CD4-positive, alpha-beta T cell (primary cell): ENCODE data around the gene FAM81B. TPM values are rescaled to one million over a fixed set of nuclear protein-coding genes. Genes with fewer than 3 reads are reported as not detected.

Source experiments
- ATAC-seq: fragments of 200-7000 bp; cut with Tn5 transposase; one replicate; pipeline ENCODE4 v1.10.0; 2022; ENCODE audit warnings: mild to moderate bottlenecking; ENCODE audit not compliant: poor library complexity
- CTCF ChIA-PET: fragments of 350-600 bp; sonication (Branson Sonifier 250); formaldehyde crosslinking; loops from one replicate; lab custom pipeline; 2021; ENCODE audit warnings: antibody characterized with exemption, inconsistent platforms; lab: Charles Lee
- POLR2A ChIA-PET: fragments of 350-600 bp; sonication (Branson Sonifier 250); formaldehyde crosslinking; loops from one replicate; lab custom pipeline; 2021; ENCODE audit warnings: antibody characterized with exemption, inconsistent platforms; lab: Charles Lee
- DNase-seq, 14 experiments: peaks; one replicate each; pipeline ENCODE4 v3.0.0-alpha.2; 2013 to 2020; ENCODE audit warnings: mixed read lengths in 2 of 14
- H3K27ac ChIP-seq, 2 donors: one replicate each; pipeline versions ENCODE4 v1.5.1 to v1.7.0; 2013; ENCODE audit warnings: low read length in 2 of 2, low read depth in 1 of 2, mild to moderate bottlenecking in 1 of 2
- H3K27me3 ChIP-seq, 2 experiments: 1 replicate in 1 of 2; 2 replicates in 1 of 2; pipeline versions ENCODE4 v1.6.1 to v1.7.0; 2013; ENCODE audit warnings: low read length in 2 of 2, control low read depth in 1 of 2, mild to moderate bottlenecking in 1 of 2, moderate library complexity in 1 of 2; ENCODE audit not compliant: insufficient read depth in 2 of 2, control insufficient read depth in 1 of 2
- H3K36me3 ChIP-seq: one replicate; pipeline ENCODE4 v1.6.1; 2013; ENCODE audit warnings: low read length, control low read depth; ENCODE audit not compliant: insufficient read depth
- H3K4me1 ChIP-seq: one replicate; pipeline ENCODE4 v1.6.1; 2013; ENCODE audit warnings: low read length, control low read depth; ENCODE audit not compliant: insufficient read depth
- H3K4me3 ChIP-seq: one replicate; pipeline ENCODE4 v1.5.1; 2013; ENCODE audit warnings: mild to moderate bottlenecking, low read length, moderate library complexity
- H3K9me3 ChIP-seq, 2 experiments: 1 replicate in 1 of 2; 2 replicates in 1 of 2; pipeline versions ENCODE4 v1.6.1 to v1.7.0; 2013; ENCODE audit warnings: low read length in 2 of 2, mild to moderate bottlenecking in 2 of 2, control low read depth in 1 of 2, moderate library complexity in 1 of 2; ENCODE audit not compliant: control insufficient read depth in 1 of 2, insufficient read depth in 1 of 2
- H3K27ac Mint-ChIP-seq: one replicate; pipeline ENCODE4 v1.8.0; 2020; ENCODE audit warnings: mixed read lengths
- H3K27me3 Mint-ChIP-seq: one replicate; pipeline ENCODE4 v1.8.0; 2021; ENCODE audit warnings: mixed read lengths
- H3K36me3 Mint-ChIP-seq: one replicate; pipeline ENCODE4 v1.8.0; 2021; ENCODE audit warnings: low read depth, mixed read lengths
- H3K4me1 Mint-ChIP-seq: one replicate; pipeline ENCODE4 v1.8.0; 2021; ENCODE audit warnings: low read depth, mixed read lengths
- H3K4me3 Mint-ChIP-seq: one replicate; pipeline ENCODE4 v1.8.0; 2020; ENCODE audit warnings: mild to moderate bottlenecking, mixed read lengths
- H3K9me3 Mint-ChIP-seq: one replicate; pipeline ENCODE4 v1.8.0; 2020; ENCODE audit warnings: mixed read lengths
- intact Hi-C, 2 experiments: fragments of 100-400 bp; cut with DNase I in 1 of 2; cut with micrococcal nuclease in 1 of 2; formaldehyde crosslinking; loops; one replicate each; pipeline versions ENCODE4 v1.15.1 to v1.9.0; 2023 to 2025; cut with DNase I, micrococcal nuclease
- total RNA-seq, 174 experiments: library from RNA in 2 of 174; stranded (reverse) in 2 of 174; gene quantifications; one replicate each; pipeline ENCODE4 v1.2.3 and lab custom pipeline; 2021 to 2026
- TF ChIP-seq, protein P1 (sequence below): fragments of 200-600 bp; IDR thresholded peaks from one replicate; pipeline ENCODE4 v1.8.0; 2022; ENCODE audit warnings: antibody characterized with exemption, mild to moderate bottlenecking

FAM81B gene
- total RNA-seq, 2 experiments from 2014 or later = not detected

GRCh38 chr5:95460665-95461064 is 69.5 kb downstream of the FAM81B start:
- Mint-ChIP-seq H3K4me3 (no peak overlapping the region), H3K27me3 (no peaks in the 10 kb centered on the region), H3K36me3 (peaks cover 50% of the 10 kb centered on the region), H3K4me1 (no peaks in the 10 kb centered on the region), H3K9me3 (peaks cover 2% of the 10 kb centered on the region), H3K27ac (no peak overlapping the region)
- peaks cover 34% of the 10 kb centered on the region for H3K36me3 ChIP-seq
- H3K4me3 ChIP-seq = no peak overlapping the region
- ATAC-seq = no peak
- DNase-seq = no peak
- H3K27ac ChIP-seq = no peak overlapping the region
- H3K9me3 ChIP-seq = no peaks in the 10 kb centered on the region
- POLR2A ChIA-PET = no interaction called here
- intact Hi-C loops = no loop called here
- CTCF ChIA-PET = no interaction called here
- H3K4me1 ChIP-seq = no peaks in the 10 kb centered on the region
- TF ChIP-seq, protein P1, sequence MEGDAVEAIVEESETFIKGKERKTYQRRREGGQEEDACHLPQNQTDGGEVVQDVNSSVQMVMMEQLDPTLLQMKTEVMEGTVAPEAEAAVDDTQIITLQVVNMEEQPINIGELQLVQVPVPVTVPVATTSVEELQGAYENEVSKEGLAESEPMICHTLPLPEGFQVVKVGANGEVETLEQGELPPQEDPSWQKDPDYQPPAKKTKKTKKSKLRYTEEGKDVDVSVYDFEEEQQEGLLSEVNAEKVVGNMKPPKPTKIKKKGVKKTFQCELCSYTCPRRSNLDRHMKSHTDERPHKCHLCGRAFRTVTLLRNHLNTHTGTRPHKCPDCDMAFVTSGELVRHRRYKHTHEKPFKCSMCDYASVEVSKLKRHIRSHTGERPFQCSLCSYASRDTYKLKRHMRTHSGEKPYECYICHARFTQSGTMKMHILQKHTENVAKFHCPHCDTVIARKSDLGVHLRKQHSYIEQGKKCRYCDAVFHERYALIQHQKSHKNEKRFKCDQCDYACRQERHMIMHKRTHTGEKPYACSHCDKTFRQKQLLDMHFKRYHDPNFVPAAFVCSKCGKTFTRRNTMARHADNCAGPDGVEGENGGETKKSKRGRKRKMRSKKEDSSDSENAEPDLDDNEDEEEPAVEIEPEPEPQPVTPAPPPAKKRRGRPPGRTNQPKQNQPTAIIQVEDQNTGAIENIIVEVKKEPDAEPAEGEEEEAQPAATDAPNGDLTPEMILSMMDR = no peak
- no peaks in the 10 kb centered on the region for H3K27me3 ChIP-seq

GRCh38 chr5:95471487-95471886 is 80.3 kb downstream of the FAM81B start:
- no peak overlapping the region for H3K27ac Mint-ChIP-seq

DNA sequence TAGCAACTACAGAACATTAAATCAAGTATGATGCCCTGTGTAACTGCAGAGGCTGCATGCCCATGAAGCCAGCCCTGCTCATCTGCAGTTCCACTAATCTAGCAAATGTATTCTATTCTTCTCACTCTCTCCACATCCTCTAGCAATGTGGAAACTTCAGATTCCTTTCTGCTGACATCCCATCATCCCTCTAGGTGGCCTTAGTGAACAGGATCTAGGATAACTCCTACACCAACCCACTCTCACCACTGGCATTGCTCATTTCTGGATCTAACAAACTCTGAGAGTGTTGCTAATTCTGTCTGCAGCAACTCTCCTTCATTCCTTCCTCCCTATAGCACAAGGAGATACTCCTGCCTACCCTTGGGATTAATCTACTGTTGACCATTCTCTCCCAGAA is 80.8 kb downstream of the FAM81B start:
- H3K27me3 Mint-ChIP-seq = no peaks in the 10 kb centered on the region
- TF ChIP-seq, protein P1 = no peak
- H3K9me3 Mint-ChIP-seq = no peaks in the 10 kb centered on the region
- ATAC-seq (no peak), DNase-seq (no peak)
- H3K27me3 ChIP-seq = no peaks in the 10 kb centered on the region
- no peaks in the 10 kb centered on the region for H3K4me1 Mint-ChIP-seq
- H3K4me3 Mint-ChIP-seq = no peak overlapping the region
- no peaks in the 10 kb centered on the region for H3K4me1 ChIP-seq
- no peak overlapping the region for H3K4me3 ChIP-seq
- no peaks in the 10 kb centered on the region for H3K9me3 ChIP-seq
- ChIA-PET POLR2A (no interaction called here), CTCF (no interaction called here)
- H3K27ac ChIP-seq = no peak overlapping the region
- no peak overlapping the region for H3K27ac Mint-ChIP-seq
- intact Hi-C loops = no loop called here
- peaks cover 86% of the 10 kb centered on the region for H3K36me3 Mint-ChIP-seq
- H3K36me3 ChIP-seq = peaks cover 52% of the 10 kb centered on the region

More at GRCh38 chr5:95471487-95471886, 80.3 kb downstream of the FAM81B start:
- intact Hi-C loops = no loop called here
- no peaks in the 10 kb centered on the region for H3K9me3 Mint-ChIP-seq
- DNase-seq (no peak), ATAC-seq (no peak)
- Histone ChIP-seq H3K9me3 (no peaks in the 10 kb centered on the region), H3K27me3 (no peaks in the 10 kb centered on the region), H3K4me1 (no peaks in the 10 kb centered on the region), H3K36me3 (peaks cover 53% of the 10 kb centered on the region), H3K27ac (no peak overlapping the region), H3K4me3 (no peak overlapping the region)
- H3K27me3 Mint-ChIP-seq = no peaks in the 10 kb centered on the region
- POLR2A ChIA-PET = no interaction called here
- H3K4me3 Mint-ChIP-seq = no peak overlapping the region
- CTCF ChIA-PET = no interaction called here
- peaks cover 86% of the 10 kb centered on the region for H3K36me3 Mint-ChIP-seq
- H3K4me1 Mint-ChIP-seq = no peaks in the 10 kb centered on the region
- TF ChIP-seq, protein P1 = no peak
